Measurements from ENCODE around the gene MAFB. TPM values are rescaled to one million over a fixed set of nuclear protein-coding genes. Genes with fewer than 3 reads are reported as not detected.

Gene MAFB
- polyA plus RNA-seq, 1 donor (not counting 4 experiments of a cell fraction or from before 2014, with no cell fraction given): 1.7 TPM

DNA sequence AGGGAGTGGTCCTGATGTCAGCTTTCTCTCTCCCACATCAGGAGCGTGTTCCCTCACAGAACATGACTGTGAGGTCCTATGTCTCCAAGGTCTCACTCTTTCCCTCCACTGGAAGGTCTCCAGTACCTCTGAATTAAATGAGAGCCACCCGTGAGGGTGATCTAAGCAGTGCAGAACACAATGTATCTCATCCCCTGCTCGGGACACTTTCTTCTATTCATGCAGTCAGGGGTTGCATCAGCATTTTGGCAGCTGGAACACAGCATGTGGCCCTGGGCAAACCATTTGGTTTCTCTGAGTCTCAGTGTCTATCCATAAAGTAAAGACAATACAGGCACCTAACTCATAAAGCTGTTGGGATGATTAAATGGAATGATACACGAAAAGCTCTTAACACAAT, 34.2 kb downstream of the MAFB start:
- Histone ChIP-seq H3K4me3 (ENCODE audit: control insufficient read depth in 2 of 3, extremely low read depth in 1 of 3, insufficient read depth in 2 of 3, low read depth in 1 of 3, low read length in 3 of 3) (no peak overlapping the region), H2AFZ (ENCODE audit: control insufficient read depth, low read length) (no peak overlapping the region)

DNA sequence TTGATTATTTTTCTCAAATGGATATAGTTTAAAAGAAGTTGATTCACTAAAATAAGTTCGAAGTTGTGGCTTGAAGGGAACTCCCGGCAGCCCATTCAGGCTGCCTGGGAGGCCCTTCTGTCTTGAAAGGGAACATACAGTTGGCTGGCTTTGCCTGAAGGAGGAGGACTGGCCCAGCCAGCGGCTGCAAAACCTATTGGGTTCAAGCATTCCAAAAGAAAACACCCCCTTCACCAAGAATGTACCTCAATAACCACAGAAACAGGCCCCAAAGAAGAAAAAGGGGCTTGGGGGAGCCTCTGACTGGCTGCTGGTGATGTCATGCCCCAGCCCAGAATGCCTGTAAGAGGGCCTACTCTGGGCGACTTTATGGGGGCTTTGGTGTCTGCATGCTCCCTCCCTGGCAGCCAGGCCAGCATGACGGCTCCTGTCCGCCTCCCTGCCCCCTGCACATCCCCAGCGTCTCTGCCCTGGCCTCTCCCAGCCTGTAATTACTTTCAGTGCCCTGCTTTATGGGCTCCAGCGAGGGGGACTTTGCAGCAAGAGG, 36.5 kb downstream of the MAFB start:
- no peak overlapping the region for H3K27ac ChIP-seq (ENCODE audit: control insufficient read depth, insufficient read depth, low read length)
- no peak overlapping the region for H3K4me2 ChIP-seq (ENCODE audit: control insufficient read depth, extremely low read depth, insufficient read depth, low read depth, low read length)
- H2AFZ ChIP-seq (ENCODE audit: control insufficient read depth, low read length): no peak overlapping the region
- H4K20me1 ChIP-seq (ENCODE audit: control insufficient read depth, extremely low read depth, insufficient read depth, low read length): no peaks in the 10 kb centered on the region
- TF ChIP-seq, protein P1, sequence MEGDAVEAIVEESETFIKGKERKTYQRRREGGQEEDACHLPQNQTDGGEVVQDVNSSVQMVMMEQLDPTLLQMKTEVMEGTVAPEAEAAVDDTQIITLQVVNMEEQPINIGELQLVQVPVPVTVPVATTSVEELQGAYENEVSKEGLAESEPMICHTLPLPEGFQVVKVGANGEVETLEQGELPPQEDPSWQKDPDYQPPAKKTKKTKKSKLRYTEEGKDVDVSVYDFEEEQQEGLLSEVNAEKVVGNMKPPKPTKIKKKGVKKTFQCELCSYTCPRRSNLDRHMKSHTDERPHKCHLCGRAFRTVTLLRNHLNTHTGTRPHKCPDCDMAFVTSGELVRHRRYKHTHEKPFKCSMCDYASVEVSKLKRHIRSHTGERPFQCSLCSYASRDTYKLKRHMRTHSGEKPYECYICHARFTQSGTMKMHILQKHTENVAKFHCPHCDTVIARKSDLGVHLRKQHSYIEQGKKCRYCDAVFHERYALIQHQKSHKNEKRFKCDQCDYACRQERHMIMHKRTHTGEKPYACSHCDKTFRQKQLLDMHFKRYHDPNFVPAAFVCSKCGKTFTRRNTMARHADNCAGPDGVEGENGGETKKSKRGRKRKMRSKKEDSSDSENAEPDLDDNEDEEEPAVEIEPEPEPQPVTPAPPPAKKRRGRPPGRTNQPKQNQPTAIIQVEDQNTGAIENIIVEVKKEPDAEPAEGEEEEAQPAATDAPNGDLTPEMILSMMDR (optimal IDR thresholded peaks at IDR 0.05 in 1 of 3, IDR thresholded peaks at IDR 0.05 in 1 of 3, conservative IDR thresholded peaks at IDR 0.05 in 1 of 3; ENCODE audit: extremely low read depth in 1 of 3, insufficient read depth in 2 of 3, low read length in 3 of 3): no peak
- no peak for TF ChIP-seq EZH2 (IDR thresholded peaks at IDR 0.05; ENCODE audit: low read length)
- no peaks in the 10 kb centered on the region for H3K79me2 ChIP-seq (ENCODE audit: control insufficient read depth, insufficient read depth, low read length)
- H3K9me1 ChIP-seq (ENCODE audit: control insufficient read depth, extremely low read depth, insufficient read depth, low read length): no peaks in the 10 kb centered on the region
- peaks cover 32% of the 10 kb centered on the region for H3K4me1 ChIP-seq (ENCODE audit: control insufficient read depth, extremely low read depth, insufficient read depth, low read length)
- dilution Hi-C loops (cut with MboI; ENCODE audit: extremely low pct_ligation_motif_present, low sequenced_read_pairs): loop anchor here (25.0 kb wide), 1 partner anchor 165 kb away; no protein-coding TSS in a partner anchor
- no peaks in the 10 kb centered on the region for H3K27me3 ChIP-seq (ENCODE audit: control insufficient read depth, extremely low read depth, insufficient read depth, low read length)
- H3K9ac ChIP-seq (ENCODE audit: control insufficient read depth, extremely low read depth, insufficient read depth, low read length): no peak overlapping the region
- no peaks in the 10 kb centered on the region for H3K36me3 ChIP-seq (ENCODE audit: control insufficient read depth in 2 of 2, extremely low read depth in 1 of 2, insufficient read depth in 2 of 2, low read length in 2 of 2)
- DNase-seq (ENCODE audit: low read depth, low spot score) (no peak), FAIRE-seq (no peak)
- no peak overlapping the region for H3K4me3 ChIP-seq (ENCODE audit: control insufficient read depth in 2 of 3, extremely low read depth in 1 of 3, insufficient read depth in 2 of 3, low read depth in 1 of 3, low read length in 3 of 3)
- no peaks in the 10 kb centered on the region for H3K9me3 ChIP-seq (ENCODE audit: control insufficient read depth, low read depth, low read length)

More for the DNA sequence above, 34.2 kb downstream of the MAFB start:
- Histone ChIP-seq H3K9ac (ENCODE audit: control insufficient read depth, extremely low read depth, insufficient read depth, low read length) (no peak overlapping the region), H3K9me3 (ENCODE audit: control insufficient read depth, low read depth, low read length) (no peaks in the 10 kb centered on the region), H3K9me1 (ENCODE audit: control insufficient read depth, extremely low read depth, insufficient read depth, low read length) (no peaks in the 10 kb centered on the region), H3K36me3 (ENCODE audit: control insufficient read depth in 2 of 2, extremely low read depth in 1 of 2, insufficient read depth in 2 of 2, low read length in 2 of 2) (no peaks in the 10 kb centered on the region), H3K27me3 (ENCODE audit: control insufficient read depth, extremely low read depth, insufficient read depth, low read length) (no peaks in the 10 kb centered on the region), H3K79me2 (ENCODE audit: control insufficient read depth, insufficient read depth, low read length) (no peaks in the 10 kb centered on the region), H4K20me1 (ENCODE audit: control insufficient read depth, extremely low read depth, insufficient read depth, low read length) (no peaks in the 10 kb centered on the region), H3K27ac (ENCODE audit: control insufficient read depth, insufficient read depth, low read length) (no peak overlapping the region), H3K4me1 (ENCODE audit: control insufficient read depth, extremely low read depth, insufficient read depth, low read length) (peaks cover 19% of the 10 kb centered on the region), H3K4me2 (ENCODE audit: control insufficient read depth, extremely low read depth, insufficient read depth, low read depth, low read length) (no peak overlapping the region)
- dilution Hi-C loops (cut with MboI; ENCODE audit: extremely low pct_ligation_motif_present, low sequenced_read_pairs): loop anchor here (25.0 kb wide), 1 partner anchor 168 kb away; no protein-coding TSS in a partner anchor
- no peak for TF ChIP-seq EZH2 (IDR thresholded peaks at IDR 0.05; ENCODE audit: low read length)
- TF ChIP-seq, protein P1 (optimal IDR thresholded peaks at IDR 0.05 in 1 of 3, IDR thresholded peaks at IDR 0.05 in 1 of 3, conservative IDR thresholded peaks at IDR 0.05 in 1 of 3; ENCODE audit: extremely low read depth in 1 of 3, insufficient read depth in 2 of 3, low read length in 3 of 3): no peak
- FAIRE-seq: no peak
- DNase-seq (ENCODE audit: low read depth, low spot score): no peak
